Glomerular visceral epithelial cell (primary cell): ENCODE measurements around the gene RAD51C.
"Not testable (repeated sequence)": the region's sequence is repeated elsewhere in the genome, so short reads cannot be mapped to it uniquely, and the experiment has no call there.

ENCODE experiments used
- DNase-seq: peaks from one replicate; pipeline ENCODE4 v3.0.0-alpha.2; 2016; ENCODE audit errors: extremely low spot score

RAD51C gene

GRCh38 chr17:58684003-58684402, 8.4 kb upstream of the RAD51C start:
- no peak for DNase-seq

- not testable (repeated sequence) for DNase-seq
Measured at GRCh38 chr17:58684462-58684861, 7.9 kb upstream of the RAD51C start.

GRCh38 chr17:58686980-58687379, 5.4 kb upstream of the RAD51C start:
- DNase-seq = no peak

GRCh38 chr17:58688521-58688920, 3.9 kb upstream of the RAD51C start:
- no peak for DNase-seq

GRCh38 chr17:58690033-58690432, 2.4 kb upstream of the RAD51C start:
- DNase-seq = not testable (repeated sequence)

GRCh38 chr17:58691701-58692238, 632 bp upstream of the RAD51C start, which contains the start of gene TEX14:
Gene TEX14, minus strand, starts transcription at chr17:58692045. Its CDS starts 40,044 bp downstream, at chr17:58652001.
- DNase-seq = no peak

GRCh38 chr17:58693208-58693607, 806 bp downstream of the RAD51C start:
- DNase-seq = no peak

- DNase-seq = no peak
Measured at GRCh38 chr17:58693751-58694150, 1.3 kb downstream of the RAD51C start.

GRCh38 chr17:58694302-58694701, 1.9 kb downstream of the RAD51C start:
- peak; percentile 30 for DNase-seq

- DNase-seq = no peak
Measured at GRCh38 chr17:58694826-58695225, 2.4 kb downstream of the RAD51C start.

- no peak for DNase-seq
Measured at GRCh38 chr17:58699771-58700170, 7.4 kb downstream of the RAD51C start.

- DNase-seq = no peak
Measured at GRCh38 chr17:58702045-58702476, 9.7 kb downstream of the RAD51C start.

- DNase-seq = no peak
Measured at GRCh38 chr17:58702708-58703107, 10.3 kb downstream of the RAD51C start.

GRCh38 chr17:58703137-58703915, 10.9 kb downstream of the RAD51C start:
- DNase-seq = peak; percentile 21

GRCh38 chr17:58703916-58704286, 11.5 kb downstream of the RAD51C start:
- no peak for DNase-seq

- DNase-seq = no peak
Measured at GRCh38 chr17:58706351-58707140, 14.1 kb downstream of the RAD51C start.

GRCh38 chr17:58710948-58711552, 18.6 kb downstream of the RAD51C start:
- DNase-seq = peak; percentile 57

- no peak for DNase-seq
Measured at GRCh38 chr17:58722274-58722673, 29.9 kb downstream of the RAD51C start.

- no peak for DNase-seq
Measured at GRCh38 chr17:58722696-58723095, 30.3 kb downstream of the RAD51C start.

GRCh38 chr17:58728798-58729197, 36.4 kb downstream of the RAD51C start:
- DNase-seq = no peak

- no peak for DNase-seq
Measured at GRCh38 chr17:58730937-58731336, 38.5 kb downstream of the RAD51C start.

GRCh38 chr17:58734040-58734439, 41.6 kb downstream of the RAD51C start:
- DNase-seq = no peak
